TTC549 (cell line): ENCODE measurements around the gene DIPK1B.

ENCODE experiments used
- FAIRE-seq: peaks from 2 replicates; lab custom pipeline; 2012; peaks lifted over from hg19 to GRCh38; lab: Jason Lieb, UNC

The DIPK1B gene

GRCh38 chr9:136720251-136720897, 8.0 kb downstream of the DIPK1B start:
- FAIRE-seq = no peak

- FAIRE-seq = no peak
Observed at GRCh38 chr9:136720898-136721338, 8.5 kb downstream of the DIPK1B start.

GRCh38 chr9:136721339-136722092, 9.1 kb downstream of the DIPK1B start:
- no peak for FAIRE-seq

- FAIRE-seq = no peak
Observed at GRCh38 chr9:136722093-136722968, 10.0 kb downstream of the DIPK1B start.

GRCh38 chr9:136722969-136723356, 10.6 kb downstream of the DIPK1B start:
- FAIRE-seq = no peak

- no peak for FAIRE-seq
Observed at GRCh38 chr9:136723362-136723976, 11.1 kb downstream of the DIPK1B start.

- FAIRE-seq = no peak
Observed at GRCh38 chr9:136723989-136724388, 11.6 kb downstream of the DIPK1B start.

GRCh38 chr9:136724772-136725171, 12.4 kb downstream of the DIPK1B start:
- FAIRE-seq = no peak

- no peak for FAIRE-seq
Observed at GRCh38 chr9:136725612-136726011, 13.2 kb downstream of the DIPK1B start.

- FAIRE-seq = no peak
Observed at GRCh38 chr9:136726118-136726517, 13.7 kb downstream of the DIPK1B start.

- FAIRE-seq = no peak
Observed at GRCh38 chr9:136726631-136727191, 14.3 kb downstream of the DIPK1B start.

- no peak for FAIRE-seq
Observed at GRCh38 chr9:136728080-136728547, 15.7 kb downstream of the DIPK1B start.

GRCh38 chr9:136728548-136729123, 16.3 kb downstream of the DIPK1B start:
- no peak for FAIRE-seq

- no peak for FAIRE-seq
Observed at GRCh38 chr9:136729144-136729543, 16.8 kb downstream of the DIPK1B start.

GRCh38 chr9:136729926-136730325, 17.6 kb downstream of the DIPK1B start:
- FAIRE-seq = no peak

- FAIRE-seq = no peak
Observed at GRCh38 chr9:136732444-136733178, 20.2 kb downstream of the DIPK1B start.

- no peak for FAIRE-seq
Observed at GRCh38 chr9:136733611-136734010, 21.2 kb downstream of the DIPK1B start.

GRCh38 chr9:136734837-136735496, 22.6 kb downstream of the DIPK1B start:
- FAIRE-seq = no peak

- FAIRE-seq = no peak
Observed at GRCh38 chr9:136735812-136736480, 23.6 kb downstream of the DIPK1B start.

- no peak for FAIRE-seq
Observed at GRCh38 chr9:136738960-136739359, 26.6 kb downstream of the DIPK1B start.
